Retina (tissue), 1 donor: Measurements from ENCODE around the gene C2orf66.

ENCODE experiments used
- DNase-seq: peaks from one replicate; pipeline ENCODE4 v3.0.0-alpha.2; 2016

C2orf66 gene

DNA sequence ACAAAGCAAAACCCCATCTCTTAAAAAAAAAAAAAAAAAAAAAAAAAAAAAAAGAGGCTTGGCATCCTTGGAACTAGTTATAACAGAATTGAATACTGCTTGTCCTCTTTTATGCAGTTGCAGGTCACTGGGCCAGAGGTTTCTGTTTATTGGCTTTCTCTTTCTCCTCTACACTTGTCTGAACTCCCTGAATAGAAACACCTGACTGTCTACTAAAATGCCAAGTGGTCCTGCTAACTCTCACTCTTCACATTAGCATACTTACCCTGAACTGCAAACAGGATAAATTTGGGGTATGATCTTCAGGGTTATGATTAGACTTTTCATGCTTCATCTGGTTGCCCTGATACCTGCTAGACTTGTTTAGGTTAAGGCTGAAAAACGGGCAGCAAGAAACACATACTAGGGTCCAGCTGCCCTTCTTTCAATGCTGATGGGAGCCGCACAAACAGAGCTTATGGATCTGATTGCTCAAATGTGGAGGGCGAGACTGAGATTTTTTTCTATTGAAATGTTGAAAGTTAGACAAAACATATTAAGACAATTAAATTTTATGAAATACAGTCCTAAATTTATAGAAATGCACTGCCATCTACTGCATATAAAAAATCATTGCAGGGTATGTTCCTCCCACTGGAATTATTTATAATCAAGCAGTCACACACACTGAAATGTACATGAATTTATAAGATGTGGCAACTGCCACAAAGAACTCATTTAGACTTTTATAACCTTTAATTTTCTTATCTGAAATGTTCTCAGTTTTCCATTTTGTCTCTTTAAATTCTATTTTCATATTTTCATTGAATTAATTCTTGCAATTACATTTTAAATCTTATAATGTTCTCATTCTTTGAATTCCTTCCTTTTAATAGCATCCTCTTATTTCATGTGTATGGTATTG lies 50.4 kb downstream of the C2orf66 start:
- no peak for DNase-seq
